RWPE2 (cell line): ENCODE results near the gene SPP2.
A peak's percentile ranks its signal among the peaks of the same experiment; 100 is the strongest.

Experiments used
- ATAC-seq: fragments of 200-7000 bp; cut with Tn5 transposase; 3 replicates; pipeline ENCODE4 v1.9.1; 2021; ENCODE audit warnings: low read depth
- DNase-seq: peaks from one replicate; pipeline ENCODE4 v3.0.0-alpha.2; 2020; ENCODE audit warnings: low spot score
- H3K27ac ChIP-seq: fragments of 450-650 bp; 2 replicates; pipeline ENCODE4 v1.5.1; 2017; ENCODE audit warnings: mild to moderate bottlenecking; ENCODE audit not compliant: poor library complexity, severe bottlenecking
- H3K27me3 ChIP-seq: fragments of 250-450 bp; sonication (Bioruptor Pico); 2 replicates; pipeline ENCODE4 v1.5.1; 2021; ENCODE audit warnings: mild to moderate bottlenecking, moderate library complexity; ENCODE audit not compliant: insufficient read depth, poor library complexity, severe bottlenecking
- H3K36me3 ChIP-seq: fragments of 250-450 bp; sonication (Bioruptor Pico); 2 replicates; pipeline ENCODE4 v1.5.1; 2020; ENCODE audit warnings: low read depth, mild to moderate bottlenecking, moderate library complexity
- H3K4me1 ChIP-seq: fragments of 250-450 bp; sonication (Bioruptor Pico); 2 replicates; pipeline ENCODE4 v1.5.1; 2021; ENCODE audit warnings: mild to moderate bottlenecking, moderate library complexity; ENCODE audit not compliant: insufficient read depth, poor library complexity, severe bottlenecking
- H3K4me3 ChIP-seq: fragments of 250-450 bp; sonication (Bioruptor Pico); 2 replicates; pipeline ENCODE4 v1.5.1; 2021; ENCODE audit warnings: mild to moderate bottlenecking, moderate library complexity; ENCODE audit not compliant: severe bottlenecking
- H3K9me3 ChIP-seq: fragments of 250-450 bp; sonication (Bioruptor Pico); 2 replicates; pipeline ENCODE4 v1.5.1; 2021; ENCODE audit warnings: mild to moderate bottlenecking, moderate library complexity; ENCODE audit not compliant: severe bottlenecking
- CTCF ChIP-seq: fragments of 450-650 bp; IDR thresholded peaks from one replicate; pipeline ENCODE4 v1.5.1; 2017; ENCODE audit warnings: mild to moderate bottlenecking, moderate library complexity; ENCODE audit not compliant: poor library complexity, severe bottlenecking

SPP2 gene

GRCh38 chr2:234050455-234051135, at the start of gene SPP2:
TSS of gene SPP2 (plus strand) at chr2:234050702. CDS start at chr2:234050787, 85 bp downstream.
- Histone ChIP-seq H3K27ac (peak within 1 kb of the TSS; percentile 2), H3K4me1 (no peaks in the 10 kb centered on the region), H3K36me3 (no peaks in the 10 kb centered on the region), H3K4me3 (no peak within 1 kb of the TSS), H3K27me3 (no peaks in the 10 kb centered on the region), H3K9me3 (no peaks in the 10 kb centered on the region)
- DNase-seq (no peak), ATAC-seq (no peak)
- TF ChIP-seq CTCF: no peak

- Histone ChIP-seq H3K36me3 (no peaks in the 10 kb centered on the region), H3K27ac (no peak overlapping the region), H3K27me3 (no peaks in the 10 kb centered on the region), H3K9me3 (no peaks in the 10 kb centered on the region), H3K4me3 (no peak overlapping the region), H3K4me1 (peaks cover 11% of the 10 kb centered on the region)
- ATAC-seq (no peak), DNase-seq (no peak)
- no peak for TF ChIP-seq CTCF
These were observed 48.9 kb upstream of the SPP2 start for GRCh38 chr2:234001380-234002160.

GRCh38 chr2:234002281-234002680, 48.2 kb upstream of the SPP2 start:
- H3K36me3 ChIP-seq: no peaks in the 10 kb centered on the region
- no peak overlapping the region for H3K4me3 ChIP-seq
- H3K27ac ChIP-seq: no peak overlapping the region
- peaks cover 11% of the 10 kb centered on the region for H3K4me1 ChIP-seq
- no peak for DNase-seq
- no peaks in the 10 kb centered on the region for H3K9me3 ChIP-seq
- no peak for TF ChIP-seq CTCF
- no peak for ATAC-seq
- H3K27me3 ChIP-seq: no peaks in the 10 kb centered on the region

GRCh38 chr2:234003972-234004617, 46.4 kb upstream of the SPP2 start:
- ATAC-seq: peak; percentile 99
- no peak for TF ChIP-seq CTCF
- H3K27ac ChIP-seq: no peak overlapping the region
- peaks cover 11% of the 10 kb centered on the region for H3K4me1 ChIP-seq
- H3K4me3 ChIP-seq: no peak overlapping the region
- DNase-seq: peak; percentile 79
- no peaks in the 10 kb centered on the region for H3K36me3 ChIP-seq
- no peaks in the 10 kb centered on the region for H3K9me3 ChIP-seq
- no peaks in the 10 kb centered on the region for H3K27me3 ChIP-seq
